Hematopoietic multipotent progenitor cell treated with erythropoietin and hydrocortisone succinate and interleukin-3 and kit ligand, for 8 days (in vitro differentiated cells): Measurements from ENCODE around the gene RNF208.

Source experiments
- DNase-seq: peaks from one replicate; pipeline ENCODE4 v3.0.0-alpha.2; 2015

RNF208 gene

GRCh38 chr9:137237759-137238726, 16.0 kb upstream of the RNF208 start:
- DNase-seq, result no peak

- DNase-seq, result no peak
Measured at GRCh38 chr9:137236936-137237421, 14.9 kb upstream of the RNF208 start.

GRCh38 chr9:137236238-137236935, 14.3 kb upstream of the RNF208 start:
- DNase-seq, result peak; percentile 86

DNA sequence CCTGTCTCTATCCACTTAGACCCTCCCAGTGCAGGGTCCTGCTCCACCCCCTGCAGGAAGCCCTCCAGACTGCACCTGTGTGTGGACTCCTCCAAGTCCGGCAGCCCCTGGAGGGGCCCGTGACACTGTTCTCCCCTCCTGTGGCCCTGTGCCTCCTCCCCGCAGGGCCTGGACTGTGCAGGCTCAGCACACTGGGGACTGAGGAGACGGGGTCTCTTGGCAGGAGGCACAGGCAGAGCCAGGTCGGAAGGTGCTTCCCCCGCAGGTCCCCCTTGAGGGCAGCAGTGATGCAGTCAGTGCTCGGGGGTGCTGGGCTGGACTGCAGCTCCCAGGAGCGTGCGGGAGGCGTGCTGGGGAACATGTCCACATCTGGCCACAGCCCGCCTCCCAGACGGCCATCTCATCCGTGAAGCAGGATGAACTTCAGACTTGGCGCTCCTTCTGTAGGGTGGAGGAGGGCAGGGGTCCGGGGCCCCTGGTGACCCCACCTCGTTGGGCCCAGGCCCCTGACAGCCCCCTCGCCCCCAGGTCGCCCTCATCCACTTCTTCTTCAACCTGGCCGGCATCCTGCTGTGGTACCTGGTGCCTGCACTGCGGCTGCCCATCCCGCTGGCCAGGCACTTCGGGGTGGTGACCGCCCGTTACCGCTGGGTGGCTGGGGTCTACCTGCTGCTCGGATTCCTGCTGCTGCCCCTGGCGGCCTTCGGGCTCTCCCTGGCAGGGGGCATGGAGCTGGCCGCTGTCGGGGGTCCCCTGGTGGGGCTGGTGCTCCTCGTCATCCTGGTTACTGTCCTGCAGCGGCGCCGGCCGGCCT, 13.6 kb upstream of the RNF208 start:
- no peak for DNase-seq

- no peak for DNase-seq
Measured at GRCh38 chr9:137234758-137235423, 12.9 kb upstream of the RNF208 start.

DNA sequence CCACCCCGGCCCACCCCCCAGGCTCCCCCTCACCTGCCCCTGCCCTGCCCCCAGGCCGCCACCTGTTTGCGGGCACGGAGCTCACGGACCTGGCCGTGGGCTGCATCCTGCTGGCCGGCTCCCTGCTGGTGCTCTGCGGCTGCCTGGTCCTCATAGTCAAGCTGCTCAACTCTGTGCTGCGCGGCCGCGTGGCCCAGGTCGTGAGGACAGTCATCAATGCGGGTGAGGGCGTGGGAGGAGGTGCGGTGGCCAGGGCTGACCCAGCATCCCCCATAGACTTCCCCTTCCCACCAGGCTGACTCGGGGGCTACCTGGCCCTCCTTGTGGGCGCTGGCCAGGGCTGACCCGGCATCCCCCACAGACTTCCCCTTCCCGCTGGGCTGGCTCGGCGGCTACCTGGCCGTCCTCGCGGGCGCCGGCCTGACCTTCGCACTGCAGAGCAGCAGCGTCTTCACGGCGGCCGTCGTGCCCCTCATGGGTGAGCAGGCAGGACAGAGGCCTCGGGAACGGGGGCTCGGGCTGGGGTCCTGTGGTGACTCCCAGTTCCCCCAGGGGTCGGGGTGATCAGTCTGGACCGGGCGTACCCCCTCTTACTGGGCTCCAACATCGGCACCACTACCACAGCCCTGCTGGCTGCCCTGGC, 12.1 kb upstream of the RNF208 start:
- no peak for DNase-seq

GRCh38 chr9:137233143-137233980, 11.3 kb upstream of the RNF208 start:
- no peak for DNase-seq

DNA sequence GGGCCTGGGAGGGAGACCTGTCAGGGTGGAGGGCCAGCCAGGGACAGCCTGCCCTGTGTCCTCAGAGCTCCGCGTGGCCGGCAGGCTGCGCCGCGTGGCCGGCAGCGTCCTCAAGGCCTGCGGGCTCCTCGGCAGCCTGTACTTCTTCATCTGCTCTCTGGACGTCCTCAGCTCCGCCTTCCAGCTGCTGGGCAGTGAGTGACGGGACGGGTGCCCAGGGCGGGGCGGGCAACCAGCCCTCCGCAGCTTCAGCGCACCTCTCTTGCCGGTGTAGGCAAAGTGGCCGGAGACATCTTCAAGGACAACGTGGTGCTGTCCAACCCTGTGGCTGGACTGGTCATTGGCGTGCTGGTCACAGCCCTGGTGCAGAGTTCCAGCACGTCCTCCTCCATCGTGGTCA, 10.5 kb upstream of the RNF208 start:
- no peak for DNase-seq

- DNase-seq, result no peak
Measured at GRCh38 chr9:137232101-137232500, 10.1 kb upstream of the RNF208 start.

DNA sequence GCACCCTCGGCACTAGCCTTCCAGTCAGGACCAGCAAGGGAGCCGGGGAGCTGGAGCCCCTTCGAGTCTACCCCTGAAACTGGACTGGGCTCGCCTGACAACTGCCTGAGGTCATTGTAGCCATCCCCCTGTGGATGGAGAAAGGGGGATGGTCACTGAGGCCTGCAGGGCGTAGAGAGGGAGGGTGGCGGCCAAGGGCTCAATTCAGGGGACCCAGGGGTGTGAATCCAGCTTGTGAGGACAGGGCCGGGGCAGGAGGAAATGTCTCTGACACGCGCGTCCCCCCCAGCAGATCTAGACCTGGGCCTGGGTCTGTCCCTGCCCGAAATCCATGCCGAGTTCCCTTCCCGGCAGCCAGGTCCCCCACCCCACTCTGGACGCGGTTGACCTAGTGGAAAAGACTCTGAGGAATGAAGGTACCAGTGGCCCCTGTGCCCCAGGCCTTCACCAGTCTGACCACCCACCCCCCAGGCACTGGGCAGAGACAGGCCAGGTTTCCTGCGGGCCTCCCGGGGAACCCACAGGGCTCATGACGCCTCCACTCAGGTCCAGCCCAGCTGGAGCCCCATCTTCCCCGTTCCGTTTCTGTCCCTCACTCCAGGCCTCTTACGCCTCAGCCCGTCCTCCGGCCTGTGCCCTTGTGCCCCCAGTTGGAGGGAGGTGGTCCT, 9.5 kb upstream of the RNF208 start:
- no peak for DNase-seq

DNA sequence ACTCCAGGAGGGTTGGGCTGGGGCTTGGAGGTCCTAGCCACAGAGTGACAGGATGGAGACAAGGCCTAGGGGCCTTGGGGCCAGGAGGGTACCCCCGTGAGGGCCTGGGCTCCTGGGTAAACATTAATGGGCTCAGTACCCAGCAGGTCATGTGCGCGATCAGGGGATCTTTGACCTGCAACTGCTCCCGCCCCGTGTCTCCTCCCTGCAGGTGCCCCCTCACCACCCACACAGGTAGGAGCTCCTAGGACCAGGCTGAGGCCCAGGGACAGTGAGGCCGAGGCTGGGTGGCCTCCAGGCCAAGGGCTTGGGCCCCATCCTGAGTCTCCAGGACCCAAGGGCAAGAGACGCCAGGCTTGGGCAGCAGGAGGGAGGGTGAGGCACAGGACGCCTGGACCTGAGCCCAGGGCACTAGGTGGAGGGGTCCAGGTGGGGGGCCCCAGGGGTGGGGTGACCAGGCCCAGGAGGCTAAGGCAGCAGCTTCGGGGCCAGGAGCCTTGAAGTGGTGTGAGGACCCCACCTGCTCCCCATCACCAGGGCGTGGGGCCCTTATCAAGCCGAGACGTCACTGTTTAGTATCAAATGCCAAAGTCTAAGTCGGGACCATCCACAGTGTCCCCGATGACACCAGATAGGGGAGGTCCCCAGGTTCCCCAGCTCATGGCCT, 8.8 kb upstream of the RNF208 start, which contains the start of gene SLC34A3:
Gene SLC34A3 (plus strand): TSS at position 197 of the 667 bp plus-strand sequence. CDS start 802 bp downstream, outside the sequence.
- DNase-seq, result no peak

- DNase-seq, result no peak
Measured at GRCh38 chr9:137229903-137230704, 8.1 kb upstream of the RNF208 start.

GRCh38 chr9:137228968-137229896, 7.2 kb upstream of the RNF208 start:
- DNase-seq, result no peak

- DNase-seq, result no peak
Measured at GRCh38 chr9:137228506-137228967, 6.5 kb upstream of the RNF208 start.

DNA sequence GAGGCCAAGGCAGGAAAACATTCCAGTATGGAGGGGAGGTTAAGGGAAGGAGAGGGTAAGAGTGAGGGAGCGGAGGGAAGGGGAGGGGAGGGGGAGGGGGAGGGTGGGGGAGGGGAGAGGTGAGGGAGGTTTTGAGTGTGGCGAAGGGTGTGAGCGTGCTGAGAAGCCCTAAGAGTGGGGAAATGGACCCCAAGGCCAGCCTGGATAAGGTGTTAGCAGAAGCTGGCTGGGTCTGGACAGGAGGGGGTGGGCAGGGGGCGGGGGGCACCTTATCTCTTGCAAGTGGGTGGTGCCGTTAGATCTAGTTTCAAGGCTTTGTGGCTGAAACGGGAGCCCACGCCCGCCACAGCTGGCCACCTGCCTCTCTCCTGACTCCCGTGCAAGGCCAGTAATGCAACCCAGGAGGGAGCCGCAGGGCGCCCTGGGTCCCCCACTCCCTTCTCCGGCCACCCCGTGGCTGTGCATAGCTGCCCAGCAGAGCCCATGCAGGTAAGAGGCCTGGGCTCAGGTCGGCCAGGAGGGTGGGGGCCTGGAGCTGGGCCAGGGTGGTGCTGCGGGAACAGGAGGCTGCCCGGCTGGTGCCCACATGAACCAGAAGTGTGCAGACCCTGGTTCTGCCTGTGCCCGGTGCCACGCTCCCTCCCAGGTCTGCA, 5.9 kb upstream of the RNF208 start:
- no peak for DNase-seq

DNA sequence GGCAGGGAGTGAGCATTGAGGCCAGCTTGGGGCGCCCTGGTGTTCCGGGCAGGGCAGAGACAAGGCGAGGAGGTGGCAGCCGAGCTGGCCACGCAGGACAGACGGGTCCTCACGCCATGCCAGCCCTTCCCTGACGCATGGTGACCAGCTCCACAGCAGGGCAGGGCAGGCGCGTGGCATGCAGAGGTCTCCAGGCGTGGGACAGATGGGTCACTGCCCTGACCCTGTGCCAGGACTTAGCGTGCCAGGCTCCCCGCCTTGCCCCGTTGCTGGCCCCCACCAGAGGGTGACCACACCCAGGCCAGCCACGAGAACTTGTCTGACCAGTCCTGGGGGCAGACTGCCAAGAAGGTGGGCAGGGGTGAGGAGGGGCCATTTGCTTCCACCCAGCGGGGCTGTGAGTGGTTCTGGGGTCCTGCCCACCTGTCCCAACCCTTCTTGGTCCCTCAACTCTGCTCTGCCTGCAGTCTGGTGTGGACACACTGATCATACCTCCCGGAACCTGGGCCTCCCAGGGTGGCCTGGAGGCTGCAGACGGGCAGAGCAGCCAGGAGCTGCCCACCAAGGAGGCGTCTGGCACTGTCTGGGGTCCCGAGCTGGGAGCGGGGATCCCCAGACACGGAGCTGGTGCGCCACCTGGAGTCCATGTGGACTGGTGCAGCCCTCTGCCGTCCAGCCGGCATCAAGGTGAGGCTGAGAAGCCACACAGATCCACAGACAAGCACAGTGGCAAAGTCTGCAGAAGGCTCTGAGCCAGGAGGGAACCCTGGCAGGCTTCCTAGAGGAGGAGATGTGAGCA, 5.2 kb upstream of the RNF208 start, which contains the start of gene RNF224:
Gene RNF224 (plus strand): TSS at position 449 of the 799 bp plus-strand sequence. CDS start 834 bp downstream, outside the sequence.
- DNase-seq, result peak; percentile 83
